ENCODE measurements around the gene HRK.

Gene HRK

DNA sequence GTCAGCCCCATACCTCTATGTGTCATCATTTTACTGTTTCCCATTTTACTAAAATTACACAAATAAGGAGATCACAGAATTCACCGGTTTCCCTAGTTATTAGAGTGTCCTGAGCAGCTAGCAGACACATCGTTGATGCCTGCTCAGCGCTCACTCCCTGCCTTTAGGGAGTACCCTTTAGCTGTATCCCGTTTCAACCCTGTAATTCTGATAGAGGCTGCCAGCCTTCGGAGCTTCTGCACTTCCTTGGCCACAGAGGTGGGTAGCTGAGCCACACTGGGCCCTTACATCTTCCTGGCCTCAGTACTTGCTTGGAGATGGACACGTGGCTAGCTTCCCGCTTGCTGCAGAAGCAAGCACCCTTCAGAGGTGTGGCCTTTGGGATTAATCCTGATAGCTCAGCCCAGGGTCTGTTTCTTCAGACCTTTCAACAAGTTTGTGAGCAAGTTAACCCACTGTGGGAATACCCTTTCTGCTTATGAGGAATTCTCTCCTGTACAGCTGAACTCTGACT, 15.2 kb upstream of the HRK start:
- Histone ChIP-seq H3K4me1 (no peaks in the 10 kb centered on the region), H3K36me3 (no peaks in the 10 kb centered on the region), H3K27ac (no peak overlapping the region), H3K27me3 (peaks cover 0 to 39% of the 10 kb centered on the region in 2 donors), H3K9me3 (no peaks in the 10 kb centered on the region), H3K4me3 (no peak overlapping the region)
- no peak for TF ChIP-seq CTCF (IDR thresholded peaks at IDR 0.05)
- DNase-seq: no peak
- intact Hi-C loops (cut with DNase I; ENCODE audit: low total_unique reads): no loop called here

DNA sequence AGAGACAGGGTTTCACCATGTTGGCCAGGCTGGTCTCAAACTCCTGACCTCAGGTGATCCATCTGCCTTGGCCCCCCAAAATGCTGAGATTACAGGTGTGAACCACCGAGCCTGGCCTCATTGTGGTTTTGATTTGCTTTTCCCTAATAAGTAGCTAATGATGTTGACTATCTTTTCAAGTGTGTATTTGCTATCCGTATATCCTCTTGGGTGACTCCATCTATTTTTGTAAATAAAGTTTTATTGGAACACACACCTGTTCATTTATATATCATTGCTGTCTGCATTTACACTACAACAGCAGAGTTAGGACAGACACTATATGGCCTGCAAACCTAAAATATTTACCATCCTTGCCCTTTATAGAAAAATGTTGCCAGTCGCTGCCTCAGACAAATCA, 13.7 kb upstream of the HRK start:
- TF ChIP-seq CTCF (IDR thresholded peaks at IDR 0.05): no peak

GRCh38 chr12:116892349-116893140, 11.3 kb upstream of the HRK start:
- Histone ChIP-seq H3K4me3 (no peak overlapping the region), H3K9me3 (no peaks in the 10 kb centered on the region), H3K4me1 (no peaks in the 10 kb centered on the region), H3K36me3 (no peaks in the 10 kb centered on the region), H3K27ac (no peak overlapping the region), H3K27me3 (peaks cover 0 to 11% of the 10 kb centered on the region in 2 donors)
- intact Hi-C loops (cut with DNase I; ENCODE audit: low total_unique reads): no loop called here
- no peak for TF ChIP-seq CTCF (IDR thresholded peaks at IDR 0.05)
- DNase-seq: no peak

More for the DNA sequence above, 13.7 kb upstream of the HRK start:
- H3K4me1 ChIP-seq: no peaks in the 10 kb centered on the region
- no peaks in the 10 kb centered on the region for H3K9me3 ChIP-seq
- no peak for DNase-seq
- no peak overlapping the region for H3K27ac ChIP-seq
- no peaks in the 10 kb centered on the region for H3K36me3 ChIP-seq
- intact Hi-C loops (cut with DNase I; ENCODE audit: low total_unique reads): no loop called here
- H3K4me3 ChIP-seq: no peak overlapping the region
- peaks cover 0 to 30% of the 10 kb centered on the region in 2 donors for H3K27me3 ChIP-seq

DNA sequence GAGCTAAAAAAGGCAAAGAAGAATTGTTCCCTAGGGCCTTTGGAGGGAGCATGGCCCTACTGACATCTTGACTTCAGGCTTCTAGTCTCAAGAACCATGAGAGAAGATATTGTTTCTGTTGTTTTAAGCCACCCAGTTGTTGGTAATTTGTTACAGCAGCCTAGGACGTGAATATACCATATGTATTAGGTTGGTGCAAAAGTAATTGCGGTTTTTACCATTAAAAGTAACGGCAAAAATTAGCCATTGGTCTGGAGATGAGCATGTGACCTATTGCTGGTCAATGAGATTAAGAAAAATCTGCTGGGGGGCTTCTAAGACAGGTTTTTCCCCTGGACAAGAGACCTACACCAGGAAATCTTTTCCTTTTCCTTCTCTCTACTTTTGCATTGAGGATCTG, 9.8 kb upstream of the HRK start:
- no peak for DNase-seq
- Histone ChIP-seq H3K9me3 (no peaks in the 10 kb centered on the region), H3K36me3 (no peaks in the 10 kb centered on the region)

GRCh38 chr12:116890330-116890729, 9.1 kb upstream of the HRK start:
- no peak for DNase-seq
- intact Hi-C loops (cut with DNase I; ENCODE audit: low total_unique reads): no loop called here
- no peak for TF ChIP-seq CTCF (IDR thresholded peaks at IDR 0.05)

More for the DNA sequence above, 9.8 kb upstream of the HRK start:
- TF ChIP-seq CTCF (IDR thresholded peaks at IDR 0.05): no peak
- Histone ChIP-seq H3K4me3 (no peak overlapping the region), H3K4me1 (no peaks in the 10 kb centered on the region), H3K27ac (no peak overlapping the region), H3K27me3 (peaks cover 0 to 4% of the 10 kb centered on the region in 2 donors)
- intact Hi-C loops (cut with DNase I; ENCODE audit: low total_unique reads): no loop called here

More at GRCh38 chr12:116890330-116890729, 9.1 kb upstream of the HRK start:
- Histone ChIP-seq H3K36me3 (no peaks in the 10 kb centered on the region), H3K27me3 (peaks cover 0 to 4% of the 10 kb centered on the region in 2 donors), H3K4me3 (no peak overlapping the region), H3K4me1 (no peaks in the 10 kb centered on the region), H3K27ac (no peak overlapping the region), H3K9me3 (no peaks in the 10 kb centered on the region)

All from tibial artery (tissue), 4 donors.